Right hindlimb (tissue), 1 donor: Measurements from ENCODE around the gene PRXL2B.
"Not testable (repeated sequence)": the region's sequence is repeated elsewhere in the genome, so short reads cannot be mapped to it uniquely, and the experiment has no call there.

Source experiments
- DNase-seq: peaks from one replicate; pipeline ENCODE4 v3.0.0-alpha.2; 2018

The PRXL2B gene

DNA sequence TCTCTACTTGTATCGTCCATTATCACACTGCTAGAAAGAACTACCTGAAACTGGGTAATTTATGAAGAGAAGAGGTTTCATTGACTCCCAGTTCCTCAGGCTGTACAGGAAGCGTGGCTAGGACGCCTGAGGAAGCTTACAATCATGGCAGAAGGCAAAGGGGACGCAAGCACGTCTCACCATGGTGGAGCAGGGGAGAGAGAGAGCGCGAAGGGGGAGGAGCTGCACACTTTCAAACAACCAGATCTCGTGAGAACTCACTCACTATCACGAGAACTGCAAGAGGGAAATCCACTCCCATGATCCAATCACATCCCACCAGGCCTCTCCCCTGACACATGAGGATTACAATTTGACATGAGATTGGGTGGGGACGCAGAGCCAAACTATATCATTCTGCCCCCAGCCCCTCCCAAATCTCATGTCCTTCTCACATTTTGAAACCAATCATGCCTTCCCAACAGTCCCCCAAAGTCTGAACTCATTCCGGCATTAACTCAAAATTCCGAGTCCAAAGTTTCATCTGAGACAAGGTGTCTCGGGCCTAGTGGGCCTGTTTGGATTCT lies 38.2 kb downstream of the PRXL2B start:
- DNase-seq = no peak

- DNase-seq = no peak
These were observed 38.7 kb downstream of the PRXL2B start for GRCh38 chr1:2625311-2625710.

GRCh38 chr1:2625748-2626147 lies 39.2 kb downstream of the PRXL2B start:
- not testable (repeated sequence) for DNase-seq

- DNase-seq = no peak
These were observed 41.2 kb downstream of the PRXL2B start for GRCh38 chr1:2627746-2628145.

GRCh38 chr1:2628191-2628932 lies 41.8 kb downstream of the PRXL2B start:
- DNase-seq = no peak

GRCh38 chr1:2628933-2629626 lies 42.5 kb downstream of the PRXL2B start:
- DNase-seq = no peak

- DNase-seq = no peak
These were observed 43.3 kb downstream of the PRXL2B start for GRCh38 chr1:2629627-2630497.

- DNase-seq = no peak
These were observed 44.0 kb downstream of the PRXL2B start for GRCh38 chr1:2630498-2631135.

GRCh38 chr1:2631136-2632050 lies 44.8 kb downstream of the PRXL2B start:
- DNase-seq = no peak

DNA sequence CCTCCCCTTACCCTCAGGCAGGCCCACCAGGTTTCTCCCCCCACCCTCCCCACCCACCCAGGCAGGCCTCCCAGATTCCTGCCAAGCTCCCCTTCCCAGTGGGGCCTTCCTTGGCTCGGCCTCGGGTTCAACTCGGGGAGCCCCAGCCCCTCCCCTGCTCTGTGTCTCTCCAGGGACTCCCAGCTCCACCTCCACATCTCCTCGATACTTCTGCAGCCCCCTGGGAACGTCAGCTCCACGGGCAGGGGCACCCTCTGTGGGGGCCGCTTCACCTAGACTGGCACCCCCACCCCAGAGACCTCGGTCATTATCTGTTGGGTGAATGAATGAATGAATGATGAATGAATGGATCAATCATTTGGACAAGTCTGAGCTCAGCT lies 45.5 kb downstream of the PRXL2B start:
- DNase-seq = no peak

GRCh38 chr1:2632561-2633361 lies 46.2 kb downstream of the PRXL2B start, which contains the start of gene MMEL1:
MMEL1 (minus strand) TSS chr1:2633016; CDS start chr1:2629484, 3,532 bp downstream.
- no peak for DNase-seq

GRCh38 chr1:2633366-2633935 lies 46.9 kb downstream of the PRXL2B start:
- DNase-seq = no peak

DNA sequence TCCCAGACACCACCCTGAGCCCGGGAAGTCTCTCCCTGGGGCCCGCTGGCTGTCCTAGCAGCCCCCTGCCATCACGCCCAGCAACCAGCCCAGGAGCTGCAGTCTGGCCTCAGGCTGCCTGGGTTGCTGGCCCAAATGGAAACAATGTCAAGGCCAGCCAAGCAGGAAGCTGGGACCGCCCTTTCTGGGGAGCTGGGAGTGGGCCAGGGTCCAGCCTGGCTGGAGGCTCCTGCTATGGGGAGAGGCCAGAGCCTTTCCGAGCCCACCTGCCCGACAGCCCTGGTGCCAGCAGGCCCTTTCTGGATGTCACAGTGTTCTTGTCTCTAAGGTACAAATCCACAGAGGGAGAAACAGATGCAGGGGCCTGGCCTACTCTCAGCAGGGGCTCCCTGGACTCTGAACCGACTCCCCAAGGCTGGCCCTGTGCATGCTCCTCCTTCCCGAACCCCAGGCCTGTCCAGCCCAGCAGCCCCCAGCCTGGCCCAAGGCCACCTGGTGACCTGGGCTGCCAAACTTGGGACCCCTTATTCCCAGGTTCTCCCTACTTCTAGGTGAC lies 47.4 kb downstream of the PRXL2B start:
- DNase-seq = no peak

DNA sequence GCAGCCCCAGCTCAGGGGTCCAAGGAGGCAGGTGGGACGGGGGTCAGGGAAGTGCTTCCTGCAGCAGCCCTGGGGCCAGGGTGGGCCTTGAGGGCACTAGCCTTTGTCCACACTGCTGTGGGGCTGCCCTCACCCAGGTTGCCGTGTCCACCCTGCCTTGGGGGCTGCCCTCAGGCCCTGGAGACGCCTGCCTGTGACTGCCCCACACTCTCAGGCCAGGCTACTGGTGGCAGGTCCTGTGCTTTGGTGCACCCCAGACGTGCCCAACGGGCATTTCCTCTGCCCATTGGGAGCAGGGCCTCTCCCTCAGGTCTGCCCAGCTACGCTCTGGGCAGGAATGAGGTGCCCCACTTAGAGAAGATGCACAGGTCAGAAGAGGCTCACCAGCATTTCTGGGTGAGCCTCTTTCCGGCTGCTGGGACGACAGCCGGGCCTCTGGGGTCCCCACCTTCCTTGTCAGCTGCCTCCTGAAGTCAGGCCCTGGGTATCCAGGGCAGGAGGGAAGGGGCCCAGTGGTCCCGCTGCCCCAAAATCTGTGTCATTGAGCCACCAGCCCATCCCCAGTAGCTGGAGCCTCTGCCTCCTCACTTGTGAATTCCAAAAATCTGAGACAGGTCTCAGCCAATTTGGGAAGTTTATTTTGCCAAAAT lies 48.9 kb downstream of the PRXL2B start:
- DNase-seq = no peak

- no peak for DNase-seq
These were observed 50.2 kb downstream of the PRXL2B start for GRCh38 chr1:2636733-2637132.

- DNase-seq = no peak
These were observed 51.0 kb downstream of the PRXL2B start for GRCh38 chr1:2637442-2638145.

- DNase-seq = no peak
These were observed 52.0 kb downstream of the PRXL2B start for GRCh38 chr1:2638466-2639115.

DNA sequence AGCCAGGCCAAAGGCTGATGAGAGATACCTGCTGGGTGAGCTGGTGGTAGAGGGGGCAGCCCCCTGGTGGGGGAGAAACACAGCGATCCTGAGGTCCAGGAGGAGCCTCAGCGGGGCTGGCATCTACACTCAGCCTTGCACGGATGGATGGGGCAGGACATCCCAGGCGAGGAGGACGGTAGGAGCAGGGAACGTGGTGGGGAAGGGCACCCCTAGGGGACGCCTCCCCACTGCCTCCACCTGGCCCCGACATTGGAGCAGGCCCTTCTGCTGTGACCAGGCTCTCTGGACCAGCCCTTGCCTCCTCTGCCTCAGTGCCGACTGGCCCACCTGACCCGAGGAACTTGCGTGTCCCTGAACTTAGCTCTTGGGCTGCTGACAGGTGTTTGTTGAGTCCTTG lies 52.6 kb downstream of the PRXL2B start:
- no peak for DNase-seq
